ENCODE measurements around the gene CDC42EP3.

CDC42EP3 gene

DNA sequence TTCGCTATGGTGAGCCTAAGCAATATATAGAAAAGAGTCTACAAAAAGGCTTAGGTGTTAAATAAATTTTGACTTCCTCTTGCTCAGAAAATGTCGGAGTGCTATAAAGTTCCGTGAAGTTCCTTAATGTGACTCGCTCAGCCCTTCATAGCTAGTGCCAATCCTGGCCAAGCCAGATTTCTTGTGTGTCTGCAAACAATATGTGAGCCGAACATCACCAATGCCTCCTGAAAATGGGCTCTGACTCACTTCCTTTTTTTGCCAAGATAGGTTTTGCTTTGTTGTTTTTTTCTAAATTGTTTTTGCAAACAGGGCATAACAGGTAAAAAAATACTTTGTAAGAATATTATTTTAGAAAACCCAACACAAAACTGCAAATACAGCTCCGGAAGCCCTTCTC, 26.1 kb downstream of the CDC42EP3 start:
- H3K27me3 ChIP-seq (ENCODE audit: insufficient read depth, low read depth), result no peaks in the 10 kb centered on the region
- no peak overlapping the region for H3K27ac ChIP-seq
- no peak overlapping the region for H3K4me3 ChIP-seq (IDR thresholded peaks at IDR 0.05; ENCODE audit: insufficient read depth, low read depth, low read length)
- H3K9ac ChIP-seq, result no peak overlapping the region
- TF ChIP-seq, protein P1, sequence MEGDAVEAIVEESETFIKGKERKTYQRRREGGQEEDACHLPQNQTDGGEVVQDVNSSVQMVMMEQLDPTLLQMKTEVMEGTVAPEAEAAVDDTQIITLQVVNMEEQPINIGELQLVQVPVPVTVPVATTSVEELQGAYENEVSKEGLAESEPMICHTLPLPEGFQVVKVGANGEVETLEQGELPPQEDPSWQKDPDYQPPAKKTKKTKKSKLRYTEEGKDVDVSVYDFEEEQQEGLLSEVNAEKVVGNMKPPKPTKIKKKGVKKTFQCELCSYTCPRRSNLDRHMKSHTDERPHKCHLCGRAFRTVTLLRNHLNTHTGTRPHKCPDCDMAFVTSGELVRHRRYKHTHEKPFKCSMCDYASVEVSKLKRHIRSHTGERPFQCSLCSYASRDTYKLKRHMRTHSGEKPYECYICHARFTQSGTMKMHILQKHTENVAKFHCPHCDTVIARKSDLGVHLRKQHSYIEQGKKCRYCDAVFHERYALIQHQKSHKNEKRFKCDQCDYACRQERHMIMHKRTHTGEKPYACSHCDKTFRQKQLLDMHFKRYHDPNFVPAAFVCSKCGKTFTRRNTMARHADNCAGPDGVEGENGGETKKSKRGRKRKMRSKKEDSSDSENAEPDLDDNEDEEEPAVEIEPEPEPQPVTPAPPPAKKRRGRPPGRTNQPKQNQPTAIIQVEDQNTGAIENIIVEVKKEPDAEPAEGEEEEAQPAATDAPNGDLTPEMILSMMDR (conservative IDR thresholded peaks at IDR 0.05; ENCODE audit: low read depth, low read length), result no peak
- H4K20me1 ChIP-seq (ENCODE audit: insufficient read depth), result no peaks in the 10 kb centered on the region
- H2AFZ ChIP-seq (ENCODE audit: low read depth), result no peak overlapping the region
- no peaks in the 10 kb centered on the region for H3K79me2 ChIP-seq (ENCODE audit: insufficient read depth, low read depth)
- no peaks in the 10 kb centered on the region for H3K4me1 ChIP-seq (ENCODE audit: low read depth, poor library complexity, severe bottlenecking)
- H3K4me2 ChIP-seq, result no peak overlapping the region
- H3K36me3 ChIP-seq (ENCODE audit: insufficient read depth), result no peaks in the 10 kb centered on the region

DNA sequence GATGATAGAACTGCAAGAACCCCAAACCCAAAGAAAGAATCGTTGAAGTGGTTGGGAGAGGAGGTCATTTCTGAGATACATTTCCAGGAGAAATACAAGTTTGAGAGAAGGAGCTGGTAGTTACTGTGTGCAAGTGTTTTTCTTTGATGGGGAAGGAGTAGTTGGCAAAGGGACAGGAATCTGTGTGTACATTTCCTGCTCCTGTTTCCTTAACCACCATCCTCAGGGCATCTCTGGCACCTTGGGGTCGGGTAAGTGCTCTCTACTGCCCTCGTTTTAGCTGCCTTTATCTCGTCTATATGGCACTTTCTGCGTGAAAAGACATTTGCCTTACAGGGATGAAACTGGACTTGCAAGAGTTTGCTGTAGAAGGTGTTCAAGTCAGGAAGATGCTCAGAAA, 27.3 kb downstream of the CDC42EP3 start:
- no peaks in the 10 kb centered on the region for H3K4me1 ChIP-seq (ENCODE audit: low read depth, poor library complexity, severe bottlenecking)

DNA sequence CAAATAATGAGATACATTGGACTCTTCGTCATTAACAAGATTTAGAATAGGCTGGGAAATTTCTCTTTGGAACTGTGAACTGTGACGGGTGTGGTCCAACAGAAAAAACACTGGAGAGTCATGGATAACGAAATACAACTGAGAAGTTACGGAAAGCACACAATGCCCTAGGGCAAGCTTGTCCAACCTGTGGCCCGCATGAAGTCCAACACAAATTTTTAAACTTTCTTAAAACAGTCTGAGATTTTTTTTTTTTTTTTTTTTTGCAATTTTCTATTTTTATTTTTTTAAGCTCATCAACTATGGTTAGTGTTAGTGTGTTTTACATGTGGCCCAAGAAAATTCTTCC, 27.7 kb downstream of the CDC42EP3 start:
- Histone ChIP-seq H3K79me2 (ENCODE audit: insufficient read depth, low read depth) (no peaks in the 10 kb centered on the region), H3K27me3 (ENCODE audit: insufficient read depth, low read depth) (no peaks in the 10 kb centered on the region), H3K4me1 (ENCODE audit: low read depth, poor library complexity, severe bottlenecking) (no peaks in the 10 kb centered on the region), H3K36me3 (ENCODE audit: insufficient read depth) (no peaks in the 10 kb centered on the region), H3K4me2 (no peak overlapping the region), H3K9ac (no peak overlapping the region), H3K27ac (no peak overlapping the region), H3K4me3 (IDR thresholded peaks at IDR 0.05; ENCODE audit: insufficient read depth, low read depth, low read length) (no peak overlapping the region), H4K20me1 (ENCODE audit: insufficient read depth) (no peaks in the 10 kb centered on the region), H2AFZ (ENCODE audit: low read depth) (no peak overlapping the region)
- TF ChIP-seq, protein P1 (conservative IDR thresholded peaks at IDR 0.05; ENCODE audit: low read depth, low read length), result no peak

More for the DNA sequence above, 27.3 kb downstream of the CDC42EP3 start:
- Histone ChIP-seq H3K27me3 (ENCODE audit: insufficient read depth, low read depth) (no peaks in the 10 kb centered on the region), H3K27ac (no peak overlapping the region), H3K9ac (no peak overlapping the region), H3K79me2 (ENCODE audit: insufficient read depth, low read depth) (no peaks in the 10 kb centered on the region), H2AFZ (ENCODE audit: low read depth) (no peak overlapping the region), H4K20me1 (ENCODE audit: insufficient read depth) (no peaks in the 10 kb centered on the region), H3K4me2 (no peak overlapping the region), H3K36me3 (ENCODE audit: insufficient read depth) (no peaks in the 10 kb centered on the region), H3K4me3 (IDR thresholded peaks at IDR 0.05; ENCODE audit: insufficient read depth, low read depth, low read length) (no peak overlapping the region)
- TF ChIP-seq, protein P1 (conservative IDR thresholded peaks at IDR 0.05; ENCODE audit: low read depth, low read length), result no peak

DNA sequence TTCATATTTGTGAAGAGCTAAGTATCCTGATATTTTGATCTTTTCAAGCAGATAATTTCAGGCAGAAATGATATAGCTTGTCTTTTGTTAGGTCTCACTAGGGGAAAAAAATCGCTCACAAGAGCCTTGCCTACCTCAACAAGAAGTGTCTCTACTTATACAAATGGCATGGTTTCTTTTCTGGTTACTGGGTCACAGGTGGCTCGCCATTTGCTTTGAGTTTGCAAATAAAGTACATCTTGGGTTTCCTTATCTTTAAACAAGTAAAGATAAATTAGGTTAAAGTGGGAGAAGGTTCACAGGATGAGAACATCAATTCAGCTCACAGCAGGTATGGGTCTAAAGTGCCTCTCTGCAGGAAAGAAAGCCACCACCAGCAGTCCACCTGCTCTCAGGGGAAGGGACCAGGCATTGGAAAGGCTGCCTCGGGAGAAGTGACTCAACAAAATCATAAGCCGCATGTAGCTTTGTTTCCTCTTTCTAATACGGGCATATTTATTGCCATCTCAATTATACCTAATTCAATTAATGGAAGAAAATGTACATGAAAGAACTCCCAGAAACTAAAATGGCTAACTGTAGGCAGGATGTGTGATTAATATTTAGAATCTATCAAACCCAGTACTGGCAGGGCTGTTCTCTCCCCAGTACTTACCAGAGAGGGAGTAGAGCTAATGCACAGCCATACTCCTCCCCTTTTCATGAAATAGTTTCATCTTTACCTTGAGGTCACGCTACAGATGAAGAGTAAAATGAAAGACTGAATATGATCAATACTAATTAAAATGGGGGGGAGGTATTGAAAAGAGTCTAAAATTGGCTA, 28.3 kb downstream of the CDC42EP3 start:
- no peak overlapping the region for H3K4me2 ChIP-seq
- no peaks in the 10 kb centered on the region for H3K4me1 ChIP-seq (ENCODE audit: low read depth, poor library complexity, severe bottlenecking)
- H3K9ac ChIP-seq, result no peak overlapping the region
- no peaks in the 10 kb centered on the region for H3K27me3 ChIP-seq (ENCODE audit: insufficient read depth, low read depth)
- H2AFZ ChIP-seq (ENCODE audit: low read depth), result no peak overlapping the region
- H4K20me1 ChIP-seq (ENCODE audit: insufficient read depth), result no peaks in the 10 kb centered on the region
- H3K79me2 ChIP-seq (ENCODE audit: insufficient read depth, low read depth), result no peaks in the 10 kb centered on the region
- no peak overlapping the region for H3K4me3 ChIP-seq (IDR thresholded peaks at IDR 0.05; ENCODE audit: insufficient read depth, low read depth, low read length)
- H3K36me3 ChIP-seq (ENCODE audit: insufficient read depth), result no peaks in the 10 kb centered on the region
- TF ChIP-seq, protein P1 (conservative IDR thresholded peaks at IDR 0.05; ENCODE audit: low read depth, low read length), result no peak
- H3K27ac ChIP-seq, result no peak overlapping the region

Measured in KMS-11 (cell line).